Stimulated activated CD8-positive, alpha-beta memory T cell treated with anti-CD3 and anti-CD28 coated beads, Interleukin-4, amount 100 ng/mL, for 1 hour (primary cell): ENCODE data around the gene PIPOX.

Experiments used
- DNase-seq, 2 donors: peaks; one replicate each; pipeline ENCODE4 v3.0.0-alpha.2; 2020; ENCODE audit warnings: low read depth in 2 of 2, low spot score in 1 of 2

PIPOX gene

DNA sequence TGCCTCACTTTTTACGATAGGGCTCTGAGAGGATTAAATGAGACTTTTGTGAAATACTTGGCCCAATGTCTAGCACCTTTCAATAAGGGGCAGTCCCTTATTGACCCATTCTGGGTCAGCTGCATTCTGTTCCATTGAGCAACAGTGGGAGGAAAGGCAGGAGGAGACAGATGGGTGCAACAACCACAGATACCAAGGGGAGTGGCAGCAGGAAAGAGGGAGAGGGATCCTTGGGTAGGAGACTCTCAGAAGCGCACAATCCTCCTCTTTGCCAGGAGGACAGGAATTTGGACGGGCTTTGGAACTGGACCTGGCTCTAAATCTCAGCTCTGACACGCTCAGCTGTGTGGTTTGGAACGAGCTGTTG is 3.5 kb downstream of the PIPOX start:
- no peak for DNase-seq

DNA sequence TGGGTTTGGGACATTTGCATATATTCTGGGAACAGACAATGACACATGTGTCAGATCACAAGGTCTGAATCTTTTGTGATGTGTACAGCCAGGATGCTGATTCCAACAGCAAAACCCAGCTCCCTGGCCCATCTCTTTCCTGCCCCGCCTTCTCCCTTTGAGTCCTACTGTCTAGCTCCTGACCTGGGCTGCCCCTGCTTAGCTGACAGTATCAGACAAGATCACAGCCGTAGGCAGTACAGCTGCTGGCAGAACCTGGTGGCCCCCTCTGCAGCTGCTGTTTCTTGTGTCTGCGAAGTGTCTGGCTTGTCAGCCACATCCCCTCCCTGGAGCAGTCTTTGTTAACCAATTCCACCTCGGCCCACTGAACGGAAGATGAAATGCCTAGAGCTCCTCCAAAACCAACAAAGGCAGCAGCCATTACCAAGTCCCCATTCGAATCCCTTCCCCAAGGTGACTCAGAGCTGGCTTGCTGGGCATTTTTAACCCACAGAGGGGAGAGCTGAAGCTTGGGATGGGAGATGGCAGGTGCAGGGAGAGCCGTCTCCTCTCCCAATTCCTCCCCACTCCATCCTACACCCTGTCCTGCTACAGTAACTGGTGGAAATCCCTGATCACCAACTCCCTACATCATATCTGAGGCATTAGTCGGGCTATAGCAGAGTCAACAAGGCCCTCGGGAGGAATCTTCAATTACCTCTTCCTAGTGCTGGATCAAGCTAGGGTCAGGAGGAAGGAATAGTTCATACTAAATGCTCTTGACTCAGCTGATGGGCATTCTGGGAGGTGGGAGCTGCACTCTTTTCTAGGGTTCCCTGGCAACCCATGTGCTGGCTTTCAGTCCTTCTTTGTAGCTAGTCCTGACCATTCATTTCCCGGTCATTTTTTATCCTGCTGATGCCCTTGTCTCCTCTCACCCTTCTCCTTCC is 5.8 kb downstream of the PIPOX start:
- no peak for DNase-seq

DNA sequence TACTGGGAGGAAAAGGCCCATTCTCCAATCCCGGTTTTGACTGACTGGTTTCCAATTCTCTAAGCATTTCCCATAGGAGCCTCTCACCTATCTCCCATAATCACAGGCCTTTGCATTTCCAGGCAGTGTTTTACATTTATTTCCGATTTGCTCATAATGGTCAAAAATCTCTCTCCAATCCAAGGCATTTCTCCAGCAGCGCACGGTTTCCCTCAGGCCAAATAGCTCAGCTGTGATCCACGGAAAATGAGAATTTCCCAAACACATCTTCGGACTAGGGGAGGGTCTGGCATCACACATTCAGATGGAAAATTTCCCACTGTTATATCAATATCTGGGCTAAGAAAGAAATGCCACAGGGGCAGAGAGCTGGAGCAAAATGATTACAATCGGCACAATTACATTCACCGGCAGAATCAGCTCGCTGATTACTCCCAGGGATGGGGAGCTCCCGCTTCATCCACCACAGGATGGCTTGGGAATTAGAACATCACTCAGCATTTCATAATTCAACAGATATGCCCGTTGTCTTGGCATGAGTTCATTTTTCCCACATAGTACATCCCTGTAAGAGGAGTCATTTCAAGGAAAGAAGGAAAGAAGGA is 6.7 kb downstream of the PIPOX start:
- no peak for DNase-seq

DNA sequence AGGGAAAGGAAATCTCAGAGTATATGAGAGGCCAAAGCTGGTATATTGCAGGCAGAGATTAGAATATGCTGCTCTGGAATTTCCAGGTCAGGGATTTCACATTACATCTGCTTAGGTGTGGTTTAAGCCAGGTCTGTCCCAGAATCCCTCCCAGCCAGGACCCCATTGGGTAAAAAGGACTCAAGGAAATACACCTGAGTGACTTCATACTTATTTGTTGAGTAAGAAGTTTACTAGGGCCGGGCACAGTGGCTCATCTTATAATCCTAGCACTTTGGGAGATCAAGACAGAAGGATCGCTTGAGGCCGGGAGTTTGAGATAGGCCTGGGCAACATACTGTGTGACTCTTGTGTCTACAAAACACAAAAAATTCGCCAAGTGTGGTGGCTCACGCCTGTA is 7.2 kb downstream of the PIPOX start:
- no peak for DNase-seq

DNA sequence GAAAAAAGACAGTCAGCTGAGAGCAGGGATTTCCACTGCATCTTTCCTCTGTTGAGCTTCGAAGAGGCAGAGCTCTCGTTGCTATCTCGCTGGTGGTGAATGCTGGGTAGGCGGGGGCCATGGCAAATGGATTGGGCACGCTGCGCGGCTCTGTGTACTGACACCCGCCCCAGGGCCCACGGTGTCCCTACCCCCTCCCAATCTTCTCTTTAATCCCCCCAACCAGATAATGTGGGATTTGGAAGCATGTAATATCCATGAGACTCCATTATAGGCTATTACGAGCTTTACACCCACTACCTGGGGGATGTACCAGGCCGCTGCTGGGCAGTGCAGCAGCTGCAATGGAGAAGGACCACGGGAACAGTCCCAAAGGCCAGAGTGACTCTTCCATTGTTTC is 8.3 kb downstream of the PIPOX start:
- no peak for DNase-seq

DNA sequence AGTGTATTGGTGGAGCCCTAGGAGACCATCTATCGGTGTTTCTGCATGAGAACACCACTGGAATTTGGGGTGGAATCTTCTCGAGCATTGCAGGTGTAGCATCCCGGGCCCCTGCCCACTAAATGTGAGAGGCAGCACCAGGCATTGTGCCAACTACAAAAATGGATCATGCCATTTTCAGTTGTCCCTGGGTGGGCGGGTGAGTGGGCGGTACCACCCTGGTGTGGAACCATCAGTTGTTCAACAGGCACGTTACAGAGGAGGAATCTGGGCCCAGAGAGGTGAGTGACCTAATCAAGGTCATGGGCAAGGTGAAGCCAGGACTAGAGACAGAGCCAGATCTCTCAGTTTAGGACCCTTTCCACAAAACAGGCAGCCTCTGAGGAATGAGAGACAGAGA is 8.8 kb downstream of the PIPOX start:
- DNase-seq = no peak

DNA sequence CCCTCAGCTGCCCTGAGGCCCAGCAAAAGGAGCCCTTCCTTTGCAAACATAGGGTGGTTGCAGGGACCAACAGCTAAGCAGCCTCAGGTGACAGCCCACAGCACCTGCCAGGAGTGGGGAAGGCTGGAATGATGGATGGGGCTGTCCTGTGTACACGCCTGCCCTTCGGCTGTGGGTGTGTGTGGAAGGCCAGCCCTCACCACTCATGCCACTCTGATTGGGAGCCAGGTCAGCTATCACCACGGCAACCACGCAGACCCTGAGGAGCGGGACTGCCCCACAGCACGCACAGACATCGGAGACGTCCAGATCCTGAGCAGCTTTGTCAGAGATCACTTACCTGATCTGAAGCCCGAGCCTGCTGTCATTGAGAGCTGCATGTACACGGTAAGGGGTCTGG is 11.9 kb downstream of the PIPOX start:
- no peak for DNase-seq

DNA sequence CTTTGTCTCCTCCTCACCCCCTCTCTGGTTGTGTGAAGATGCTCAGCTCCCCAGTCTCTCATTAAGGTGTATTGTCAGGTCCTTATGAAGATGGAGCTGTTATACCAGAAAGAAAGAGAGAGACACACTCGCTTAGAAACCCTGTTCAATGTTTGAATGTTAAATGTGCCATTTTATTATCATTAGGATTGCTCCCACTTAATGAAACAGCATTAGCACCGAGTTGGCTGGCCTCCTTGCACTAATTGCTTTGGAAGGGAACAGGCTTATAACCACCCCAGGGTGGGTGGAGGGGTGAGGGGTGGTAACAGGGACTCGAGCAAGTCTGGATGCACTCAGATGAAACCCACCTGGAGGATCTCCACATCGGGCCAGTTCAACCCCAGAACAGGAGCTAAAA is 14.4 kb downstream of the PIPOX start:
- no peak for DNase-seq

DNA sequence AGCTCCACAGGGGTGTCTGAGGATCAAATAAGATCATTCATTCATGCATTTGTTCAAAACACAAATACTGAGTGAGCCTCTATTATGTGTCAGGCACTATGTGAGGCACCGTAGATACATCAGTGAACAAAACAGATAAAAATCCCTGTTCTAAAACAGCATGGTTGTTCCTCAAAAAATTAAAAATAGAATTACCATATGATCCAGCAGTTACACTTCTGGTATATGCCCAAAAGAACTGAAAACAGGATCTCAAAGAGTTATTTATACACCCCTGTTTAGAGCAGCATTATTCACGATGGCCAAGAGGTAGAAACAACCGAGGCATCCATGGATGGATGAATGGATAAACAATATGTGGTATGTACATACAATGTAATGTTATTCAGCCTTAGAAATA is 15.4 kb downstream of the PIPOX start:
- DNase-seq = no peak

DNA sequence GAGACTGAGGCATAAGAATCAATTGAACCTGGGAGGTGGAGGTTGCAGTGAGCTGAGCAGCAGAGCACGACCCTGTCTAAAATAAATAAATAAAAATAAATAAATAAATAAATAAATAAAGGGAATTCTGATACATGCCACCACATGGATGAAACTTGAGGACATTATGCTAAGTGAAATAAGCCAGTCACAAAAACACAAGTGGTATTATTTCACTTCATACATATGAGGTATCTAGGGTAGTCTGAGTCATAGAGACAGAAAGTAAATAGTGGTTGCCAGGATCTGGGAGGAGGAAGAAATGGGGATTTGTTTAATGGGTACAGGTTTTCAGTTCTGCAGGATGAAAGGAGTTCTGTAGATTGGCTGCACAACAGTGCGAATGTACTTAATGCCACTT is 16.3 kb downstream of the PIPOX start:
- DNase-seq = no peak

DNA sequence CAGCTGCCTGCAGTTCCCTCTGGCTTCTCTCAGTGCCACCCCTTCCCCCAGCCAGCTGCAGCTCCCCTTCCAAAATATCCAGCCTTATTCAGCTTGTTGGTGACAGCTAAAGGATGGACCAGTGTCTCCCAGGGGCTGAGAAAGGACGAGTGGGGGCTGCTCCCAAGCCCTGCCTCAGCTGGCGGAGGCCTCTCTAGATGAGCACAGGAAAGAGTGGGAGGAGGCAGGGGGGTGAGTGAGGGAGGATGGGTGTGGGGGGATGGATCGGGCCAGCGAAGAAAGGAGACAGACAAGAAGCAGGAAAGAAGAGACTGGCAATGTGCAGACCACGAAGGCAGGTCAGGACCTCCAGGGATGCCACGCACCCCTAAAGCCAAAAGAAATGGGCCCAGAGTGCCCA is 17.5 kb downstream of the PIPOX start:
- DNase-seq = no peak

DNA sequence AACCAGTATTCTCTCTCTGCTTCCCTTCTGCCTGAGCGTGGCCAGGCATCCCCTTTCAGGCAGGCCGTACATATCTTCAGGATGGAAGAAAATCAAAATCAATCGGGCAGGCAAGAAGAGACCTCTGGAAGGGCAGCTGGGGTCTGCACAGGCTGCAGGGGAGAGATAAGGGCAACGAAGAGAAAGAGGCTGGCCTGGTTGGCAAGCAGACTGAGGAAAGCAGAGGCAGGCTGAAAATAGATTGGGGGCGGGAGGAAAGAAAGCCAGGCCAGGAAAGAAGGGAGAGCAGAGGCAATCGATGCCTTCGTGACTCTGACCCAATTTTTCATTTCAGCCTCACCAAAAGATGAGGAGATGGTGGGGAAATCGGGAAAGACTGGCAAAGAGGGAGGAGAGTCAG is 18.1 kb downstream of the PIPOX start:
- DNase-seq = no peak

DNA sequence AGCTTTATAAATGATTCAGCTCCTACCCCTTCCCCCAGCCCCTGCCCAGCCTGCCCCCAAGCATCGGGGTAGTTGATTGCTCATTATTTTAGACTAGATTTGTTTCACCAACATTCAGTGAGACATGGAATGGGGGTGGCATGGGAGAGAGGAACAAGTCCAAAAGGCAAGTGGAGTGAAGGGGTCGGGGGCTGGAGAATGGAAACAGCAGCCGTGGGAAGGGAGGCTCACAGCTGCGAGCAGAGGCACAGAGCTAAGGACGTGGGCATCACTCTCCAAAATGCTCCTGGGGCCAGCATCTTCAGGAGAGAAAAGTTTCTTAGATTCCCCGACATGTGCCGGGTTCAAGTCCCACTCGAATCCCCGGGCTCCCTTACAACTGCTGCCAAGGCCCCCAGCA is 19.3 kb downstream of the PIPOX start:
- no peak for DNase-seq

DNA sequence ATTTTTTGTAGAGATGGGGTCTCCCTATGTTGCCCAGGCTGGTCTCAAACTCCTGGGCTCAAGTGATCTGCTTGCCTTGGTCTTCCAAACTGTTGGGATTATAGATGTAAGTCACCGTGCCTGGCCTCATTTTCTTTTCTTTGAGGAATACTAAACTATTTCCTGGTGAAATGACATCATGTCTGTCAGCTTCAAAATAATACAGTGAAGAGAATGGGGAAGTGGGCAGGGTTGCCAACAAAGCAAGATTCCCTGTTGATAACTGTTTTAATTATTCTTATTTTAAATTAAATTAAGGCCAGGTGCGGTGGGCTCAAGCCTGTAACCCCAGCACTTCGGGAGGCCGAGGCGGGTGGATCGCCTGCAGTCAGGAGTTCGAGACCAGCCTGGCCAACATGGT is 21.1 kb downstream of the PIPOX start:
- no peak for DNase-seq

DNA sequence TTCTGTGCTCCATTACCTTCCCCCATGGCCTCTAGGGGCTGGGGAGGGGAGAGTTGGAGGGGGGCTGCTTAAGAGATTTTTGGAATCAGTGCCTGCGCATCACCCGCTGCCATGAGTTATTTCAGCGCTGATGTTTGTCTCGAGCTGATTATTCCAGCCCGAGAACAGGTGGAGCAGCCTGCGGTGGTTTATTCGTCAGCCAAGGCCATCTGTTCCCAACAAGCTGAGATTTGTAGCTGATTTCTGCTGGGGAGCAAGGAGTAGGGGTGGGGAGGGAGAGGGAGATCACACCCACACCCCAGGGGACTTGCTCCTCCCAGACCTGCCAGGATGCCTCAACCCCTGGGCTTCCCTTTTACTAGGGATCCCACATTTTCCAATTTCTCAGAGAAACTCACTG is 23.1 kb downstream of the PIPOX start:
- no peak for DNase-seq

DNA sequence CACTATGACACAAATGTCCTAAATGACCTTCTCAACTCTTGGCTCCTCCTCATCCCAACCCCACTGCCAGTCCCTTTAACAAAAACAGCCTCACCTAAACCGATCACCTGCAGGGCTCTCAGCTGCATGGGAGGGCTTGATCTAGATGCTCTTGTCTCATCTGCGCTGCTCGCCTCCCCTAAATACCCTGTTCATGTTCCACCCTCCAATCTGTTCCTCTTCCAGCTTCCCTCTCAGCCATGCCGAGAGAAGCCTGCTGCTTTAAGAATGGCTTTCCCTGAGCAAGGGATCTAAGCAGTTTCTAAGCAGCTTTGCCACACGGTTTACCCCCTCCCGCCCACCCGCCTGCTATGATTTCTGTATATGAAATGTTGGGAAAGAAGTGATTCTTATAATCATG is 23.7 kb downstream of the PIPOX start:
- no peak for DNase-seq

DNA sequence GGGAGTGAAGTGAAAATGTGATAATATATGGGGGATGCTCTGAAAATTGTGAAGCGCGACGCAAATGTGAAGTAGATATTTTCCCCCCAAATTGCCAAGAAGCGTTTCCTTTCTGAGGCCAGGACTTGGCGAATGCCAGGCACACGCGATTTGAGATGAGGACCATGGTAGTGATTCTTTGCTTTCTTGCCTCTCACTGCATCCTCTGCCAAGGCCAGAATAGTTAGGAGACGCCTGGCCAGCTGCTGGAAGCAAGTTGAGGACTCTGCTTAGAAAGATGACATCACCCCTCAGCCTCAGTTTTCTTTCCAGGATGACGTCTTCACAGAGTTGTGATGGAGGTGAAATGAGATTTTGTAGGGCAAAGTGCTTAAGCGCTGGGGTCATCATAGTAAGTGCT is 25.9 kb downstream of the PIPOX start:
- DNase-seq = no peak

DNA sequence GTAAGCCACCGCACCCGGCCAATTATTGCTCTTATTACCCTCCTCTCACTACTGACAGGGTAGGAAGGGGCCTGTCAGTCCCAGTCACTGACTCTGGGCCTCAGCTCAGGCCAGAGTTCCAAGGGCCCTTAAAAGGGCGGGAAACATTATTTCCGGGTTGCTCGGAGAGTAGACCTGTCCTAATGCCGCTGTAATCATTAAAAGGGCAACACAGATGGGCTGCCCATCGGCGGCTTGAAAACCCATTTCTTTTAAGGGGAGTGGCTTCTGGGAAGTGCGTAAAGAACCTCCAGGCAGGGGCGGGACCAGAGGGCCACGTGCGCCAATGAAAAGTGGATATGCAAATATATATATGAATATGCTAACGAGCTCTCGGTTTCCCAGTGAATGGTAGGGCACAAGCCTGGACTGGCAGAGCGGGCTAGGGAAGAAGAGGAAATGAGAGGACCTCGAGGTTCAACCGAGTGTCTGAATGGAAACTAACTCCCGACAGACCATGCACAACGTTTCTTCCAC is 26.6 kb downstream of the PIPOX start:
- DNase-seq = no peak

DNA sequence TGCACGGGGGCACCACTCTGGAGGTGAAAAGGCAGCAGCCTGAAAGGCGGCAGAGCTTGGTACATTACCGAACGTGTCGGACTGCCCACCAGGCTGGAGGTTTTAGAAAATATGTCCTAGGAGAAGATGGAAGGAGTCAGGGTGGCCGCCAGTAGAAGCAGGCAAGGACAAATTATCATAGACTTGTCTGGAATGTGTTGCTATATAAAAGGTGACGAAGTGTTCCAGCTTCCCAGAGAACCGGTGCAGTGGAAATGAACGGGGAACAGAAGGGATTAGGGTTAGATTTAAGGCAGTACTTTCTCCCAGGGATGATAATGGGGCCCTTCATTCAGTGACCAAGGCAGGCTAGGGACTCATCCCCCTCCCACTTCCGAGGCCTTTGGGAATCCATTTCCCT is 27.4 kb downstream of the PIPOX start:
- DNase-seq = no peak

DNA sequence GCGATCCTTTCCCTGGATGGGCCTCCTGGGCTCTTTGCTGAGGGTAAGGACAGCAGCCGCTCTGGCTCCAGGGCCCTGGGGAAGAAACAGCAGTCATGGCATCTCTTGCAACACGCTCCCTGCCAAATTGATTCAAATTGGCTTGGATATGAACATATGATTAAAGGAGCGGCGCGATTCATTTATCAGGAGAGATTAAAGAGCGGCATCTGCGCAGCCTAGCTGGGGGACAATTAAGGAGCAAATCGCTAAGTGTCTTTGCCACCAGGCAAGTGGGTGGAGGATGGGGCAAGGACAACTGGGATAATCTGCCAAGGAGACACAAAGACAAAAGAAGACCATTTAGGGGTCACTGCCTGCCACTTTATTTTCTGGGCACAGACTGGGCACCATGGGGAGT is 27.8 kb downstream of the PIPOX start:
- no peak for DNase-seq

DNA sequence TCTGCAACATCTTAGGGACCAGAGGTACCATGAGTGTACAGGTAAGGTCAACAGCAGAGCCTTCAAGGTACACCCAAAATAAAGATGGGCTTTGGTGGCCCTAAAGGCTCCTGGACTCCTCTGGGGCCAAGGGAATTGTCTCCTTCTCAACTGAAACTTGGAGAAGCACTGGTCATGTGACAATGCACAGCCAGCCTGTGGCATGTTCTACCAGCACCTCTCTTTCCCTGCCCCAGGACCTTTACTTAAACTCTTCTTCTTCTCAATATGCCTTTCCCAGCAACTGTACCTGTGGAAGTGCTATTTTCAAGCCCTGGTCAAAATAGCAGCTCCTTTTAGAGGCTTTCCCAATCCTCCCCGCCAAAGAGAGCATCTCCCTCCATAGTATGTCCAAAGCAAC is 28.4 kb downstream of the PIPOX start:
- no peak for DNase-seq

DNA sequence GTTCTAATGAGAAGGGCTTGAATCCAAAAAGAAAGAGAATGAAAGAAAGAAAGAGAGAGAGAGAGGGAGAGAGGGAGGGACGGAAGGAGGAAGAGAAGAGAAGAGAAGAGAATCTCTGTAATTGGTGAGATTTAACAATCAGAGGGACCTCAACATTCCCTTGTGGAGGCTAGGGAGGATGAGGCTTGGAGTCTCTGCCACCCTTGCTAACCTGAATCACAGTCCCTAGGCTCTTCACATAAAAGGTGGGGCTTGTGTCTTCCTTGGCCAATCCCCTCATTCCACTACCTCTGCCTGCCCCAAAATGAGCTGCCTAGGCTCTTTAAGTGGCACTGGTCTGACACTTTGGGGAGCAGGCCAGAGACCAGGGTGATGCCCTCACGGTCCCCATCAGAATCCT is 30.1 kb downstream of the PIPOX start:
- no peak for DNase-seq

DNA sequence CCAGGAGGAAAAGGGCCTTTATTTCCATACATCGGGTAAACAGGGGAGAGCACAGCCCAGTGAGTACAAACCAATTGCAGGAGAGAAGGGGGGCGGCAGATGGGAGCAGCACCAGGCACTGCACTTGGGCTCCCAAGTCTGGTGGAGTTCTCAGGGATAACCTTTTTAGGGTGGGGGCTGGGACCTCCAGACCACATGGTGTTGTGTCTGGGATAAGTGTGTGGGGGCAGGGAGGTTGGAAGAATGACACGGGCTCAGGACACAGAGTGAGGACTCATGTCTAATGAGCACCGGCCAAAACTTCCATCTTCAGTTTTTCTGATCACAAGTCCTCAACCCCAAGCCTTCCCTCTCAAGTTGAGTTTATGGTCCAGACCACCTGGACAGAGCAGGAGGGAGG is 30.6 kb downstream of the PIPOX start:
- DNase-seq = no peak
